ENCODE measurements around the gene LRCH4.

The LRCH4 gene

GRCh38 chr7:100585511-100586265 is at the start of gene LRCH4:
TSS of gene LRCH4 (minus strand) at chr7:100586129. CDS start at chr7:100586100, 29 bp downstream.
- no peak for DNase-seq (ENCODE audit: low read depth)
- peak within 1 kb of the TSS; percentile 89 for H3K4me3 ChIP-seq (ENCODE audit: low read depth, low read length)
- no peak for TF ChIP-seq CTCF (IDR thresholded peaks at IDR 0.05; ENCODE audit: low read depth, low read length, missing control alignments)

GRCh38 chr7:100632951-100633717 is 47.2 kb upstream of the LRCH4 start:
- DNase-seq (ENCODE audit: low read depth), result no peak
- TF ChIP-seq CTCF (IDR thresholded peaks at IDR 0.05; ENCODE audit: low read depth, low read length, missing control alignments), result peak; percentile 59
- peak overlapping the region; percentile 76 for H3K4me3 ChIP-seq (ENCODE audit: low read depth, low read length)

- no peak for TF ChIP-seq CTCF (IDR thresholded peaks at IDR 0.05; ENCODE audit: low read depth, low read length, missing control alignments)
- no peak for DNase-seq (ENCODE audit: low read depth)
- H3K4me3 ChIP-seq (ENCODE audit: low read depth, low read length), result no peak overlapping the region
Observed at GRCh38 chr7:100630066-100630465, 44.1 kb upstream of the LRCH4 start.

GRCh38 chr7:100629117-100629716 is 43.3 kb upstream of the LRCH4 start:
- no peak overlapping the region for H3K4me3 ChIP-seq (ENCODE audit: low read depth, low read length)
- peak; percentile 50 for TF ChIP-seq CTCF (IDR thresholded peaks at IDR 0.05; ENCODE audit: low read depth, low read length, missing control alignments)
- DNase-seq (ENCODE audit: low read depth), result no peak

DNA sequence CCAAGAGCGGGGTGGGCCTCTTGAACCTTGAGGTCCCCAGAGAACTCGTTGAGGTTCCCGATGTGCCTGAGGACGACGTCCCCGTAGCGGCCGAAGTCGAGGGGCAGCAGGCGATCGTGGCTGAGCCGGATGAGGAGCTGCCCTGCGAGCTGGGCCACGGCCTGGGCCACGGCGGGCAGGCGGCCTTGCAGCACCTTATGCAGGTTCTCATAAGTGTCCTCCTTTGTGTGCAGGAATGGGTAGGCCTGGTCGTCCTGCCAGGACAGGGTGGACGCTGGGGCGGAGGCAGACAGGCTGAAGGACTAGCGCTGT is 41.3 kb upstream of the LRCH4 start:
- TF ChIP-seq CTCF (IDR thresholded peaks at IDR 0.05; ENCODE audit: low read depth, low read length, missing control alignments), result no peak
- DNase-seq (ENCODE audit: low read depth), result no peak
- peak overlapping the region; percentile 49 for H3K4me3 ChIP-seq (ENCODE audit: low read depth, low read length)

DNA sequence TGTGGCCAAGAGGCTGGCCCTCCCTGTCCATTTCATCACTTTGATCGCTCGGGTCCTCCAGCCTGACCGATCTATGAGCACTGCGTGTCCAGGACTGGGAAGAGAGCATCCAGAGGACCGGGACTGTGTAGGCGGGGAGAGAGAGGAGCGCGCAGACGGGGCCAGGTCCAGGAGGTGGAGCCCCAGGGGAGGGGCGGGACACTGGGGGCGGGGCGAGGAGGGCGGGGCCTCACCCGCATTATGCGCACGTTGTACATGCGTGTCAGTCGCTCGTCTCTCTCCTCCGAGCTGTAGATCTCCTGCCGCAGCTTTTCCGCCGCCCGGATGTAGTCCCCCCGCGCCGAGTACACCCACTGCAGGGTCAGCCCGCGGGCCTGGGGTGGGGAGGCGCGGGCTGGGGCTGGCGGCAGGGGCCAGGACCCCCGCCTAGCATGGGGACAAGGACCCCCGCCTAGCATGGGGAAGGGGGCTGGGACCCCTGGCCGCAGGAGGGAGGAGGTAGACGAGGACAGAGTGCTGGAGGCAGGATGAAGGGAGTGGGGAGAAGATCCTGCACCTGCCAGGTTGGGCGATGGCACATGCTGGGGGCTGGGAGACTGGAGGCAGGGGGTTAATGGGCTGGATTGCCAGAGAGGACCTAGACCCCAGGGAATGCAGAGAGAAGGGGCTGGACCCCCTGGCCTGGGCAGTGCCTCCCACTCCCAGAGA is 40.8 kb upstream of the LRCH4 start:
- TF ChIP-seq CTCF (IDR thresholded peaks at IDR 0.05; ENCODE audit: low read depth, low read length, missing control alignments), result no peak
- DNase-seq (ENCODE audit: low read depth), result no peak
- peak overlapping the region; percentile 49 for H3K4me3 ChIP-seq (ENCODE audit: low read depth, low read length)
